ENCODE results near the gene APBA1. TPM values are rescaled to one million over a fixed set of nuclear protein-coding genes. Genes with fewer than 3 reads are reported as not detected.
A peak's percentile ranks its signal among the peaks of the same experiment; 100 is the strongest.

APBA1 gene
- total RNA-seq, 1 donor from 2014 or later: 8.4 TPM

GRCh38 chr9:69674112-69674685 is 2.0 kb upstream of the APBA1 start:
- no peak overlapping the region for H3K27ac Mint-ChIP-seq (ENCODE audit: unreplicated experiment)
- H3K36me3 Mint-ChIP-seq (ENCODE audit: low read depth, unreplicated experiment): peaks cover 4% of the 10 kb centered on the region
- peaks cover 5% of the 10 kb centered on the region for H3K27me3 Mint-ChIP-seq (ENCODE audit: unreplicated experiment)
- peaks cover 24% of the 10 kb centered on the region for H3K4me1 Mint-ChIP-seq (ENCODE audit: unreplicated experiment)
- TF ChIP-seq CTCF (IDR thresholded peaks at IDR 0.05; ENCODE audit: unreplicated experiment): no peak
- DNase-seq (ENCODE audit: low spot score): no peak
- peak overlapping the region; percentile 34 for H3K4me3 Mint-ChIP-seq (ENCODE audit: unreplicated experiment)
- no peaks in the 10 kb centered on the region for H3K9me3 Mint-ChIP-seq (ENCODE audit: unreplicated experiment)

GRCh38 chr9:69673311-69673640 is 1.1 kb upstream of the APBA1 start:
- DNase-seq (ENCODE audit: low spot score): no peak
- no peak for TF ChIP-seq CTCF (IDR thresholded peaks at IDR 0.05; ENCODE audit: unreplicated experiment)
- H3K9me3 Mint-ChIP-seq (ENCODE audit: unreplicated experiment): no peaks in the 10 kb centered on the region
- peak overlapping the region; percentile 83 for H3K4me3 Mint-ChIP-seq (ENCODE audit: unreplicated experiment)
- H3K27me3 Mint-ChIP-seq (ENCODE audit: unreplicated experiment): peaks cover 5% of the 10 kb centered on the region
- no peak overlapping the region for H3K27ac Mint-ChIP-seq (ENCODE audit: unreplicated experiment)
- peaks cover 24% of the 10 kb centered on the region for H3K4me1 Mint-ChIP-seq (ENCODE audit: unreplicated experiment)
- H3K36me3 Mint-ChIP-seq (ENCODE audit: low read depth, unreplicated experiment): peaks cover 4% of the 10 kb centered on the region

GRCh38 chr9:69672596-69673310 is 582 bp upstream of the APBA1 start:
- Mint-ChIP-seq H3K36me3 (ENCODE audit: low read depth, unreplicated experiment) (peaks cover 4% of the 10 kb centered on the region), H3K4me3 (ENCODE audit: unreplicated experiment) (peak overlapping the region; percentile 83), H3K4me1 (ENCODE audit: unreplicated experiment) (peaks cover 24% of the 10 kb centered on the region), H3K27me3 (ENCODE audit: unreplicated experiment) (peaks cover 5% of the 10 kb centered on the region), H3K27ac (ENCODE audit: unreplicated experiment) (no peak overlapping the region), H3K9me3 (ENCODE audit: unreplicated experiment) (no peaks in the 10 kb centered on the region)
- DNase-seq (ENCODE audit: low spot score): peak; percentile 91
- peak; percentile 86 for TF ChIP-seq CTCF (IDR thresholded peaks at IDR 0.05; ENCODE audit: unreplicated experiment)

GRCh38 chr9:69671311-69671878 is 776 bp downstream of the APBA1 start:
- Mint-ChIP-seq H3K27ac (ENCODE audit: unreplicated experiment) (peak overlapping the region; percentile 54), H3K4me3 (ENCODE audit: unreplicated experiment) (peak overlapping the region; percentile 89), H3K4me1 (ENCODE audit: unreplicated experiment) (peaks cover 24% of the 10 kb centered on the region), H3K36me3 (ENCODE audit: low read depth, unreplicated experiment) (peaks cover 4% of the 10 kb centered on the region), H3K9me3 (ENCODE audit: unreplicated experiment) (no peaks in the 10 kb centered on the region), H3K27me3 (ENCODE audit: unreplicated experiment) (peaks cover 5% of the 10 kb centered on the region)
- no peak for DNase-seq (ENCODE audit: low spot score)
- no peak for TF ChIP-seq CTCF (IDR thresholded peaks at IDR 0.05; ENCODE audit: unreplicated experiment)

GRCh38 chr9:69667306-69667705 is 4.9 kb downstream of the APBA1 start:
- no peaks in the 10 kb centered on the region for H3K9me3 Mint-ChIP-seq (ENCODE audit: unreplicated experiment)
- peaks cover 5% of the 10 kb centered on the region for H3K27me3 Mint-ChIP-seq (ENCODE audit: unreplicated experiment)
- H3K36me3 Mint-ChIP-seq (ENCODE audit: low read depth, unreplicated experiment): peaks cover 4% of the 10 kb centered on the region
- TF ChIP-seq CTCF (IDR thresholded peaks at IDR 0.05; ENCODE audit: unreplicated experiment): no peak
- H3K4me3 Mint-ChIP-seq (ENCODE audit: unreplicated experiment): no peak overlapping the region
- H3K4me1 Mint-ChIP-seq (ENCODE audit: unreplicated experiment): peaks cover 14% of the 10 kb centered on the region
- DNase-seq (ENCODE audit: low spot score): no peak
- H3K27ac Mint-ChIP-seq (ENCODE audit: unreplicated experiment): no peak overlapping the region

Data from endothelial cell (in vitro differentiated cells).